ENCODE results near the gene SBF1. TPM values are rescaled to one million over a fixed set of nuclear protein-coding genes. Genes with fewer than 3 reads are reported as not detected.
A peak's percentile ranks its signal among the peaks of the same experiment; 100 is the strongest.

SBF1 gene
- total RNA-seq, 1 donor from 2014 or later, result 144 TPM

DNA sequence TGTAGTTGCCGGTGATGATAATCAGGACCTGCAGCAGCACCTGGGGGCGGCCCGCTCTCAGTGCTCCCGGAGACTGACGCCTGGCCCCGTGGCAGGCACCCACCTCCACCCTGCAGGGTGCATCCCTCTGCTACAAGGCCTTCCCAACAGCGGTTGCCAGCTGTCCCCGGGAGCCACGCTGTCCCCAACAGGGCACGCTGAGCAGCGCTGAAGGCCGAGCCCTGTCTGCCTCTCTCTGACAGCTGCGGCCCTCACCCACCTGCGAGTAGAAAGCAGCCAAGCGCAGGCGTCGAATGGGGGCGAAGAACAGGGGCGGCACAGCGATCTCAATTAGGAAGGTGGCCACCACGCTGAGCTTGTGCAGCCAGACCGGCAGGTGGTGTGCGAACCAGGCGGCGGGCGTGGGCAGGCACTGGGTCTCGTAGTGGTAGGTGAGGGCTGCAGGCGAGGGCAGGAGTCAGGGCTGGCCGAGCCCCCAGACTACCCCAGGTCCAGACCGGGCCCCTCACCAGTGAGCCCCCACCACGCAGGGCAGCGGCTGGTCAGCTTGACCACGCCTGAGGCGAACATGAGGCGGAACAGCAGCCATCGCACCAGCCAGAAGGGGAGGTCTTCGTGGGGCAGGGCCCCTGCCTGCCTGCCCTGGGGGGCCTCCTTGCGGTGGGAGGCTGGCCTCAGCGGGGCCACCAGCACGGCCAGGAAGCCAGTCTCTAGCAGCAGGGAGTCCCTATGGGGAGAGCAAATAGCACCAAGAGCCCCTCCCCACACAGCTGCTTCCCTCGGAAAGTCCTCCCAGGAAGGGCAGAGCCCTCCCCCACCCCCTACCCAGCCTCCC lies 31.2 kb upstream of the SBF1 start:
- Mint-ChIP-seq H3K27me3 (no peaks in the 10 kb centered on the region), H3K4me1 (peaks cover 20% of the 10 kb centered on the region), H3K27ac (no peak overlapping the region), H3K9me3 (no peaks in the 10 kb centered on the region), H3K36me3 (ENCODE audit: low read depth) (peaks cover 19% of the 10 kb centered on the region), H3K4me3 (peak overlapping the region; percentile 93)
- intact Hi-C loops (cut with micrococcal nuclease), result no loop called here
- ATAC-seq (ENCODE audit: low read depth), result no peak
- ChIA-PET CTCF (no interaction called here), POLR2A (interaction anchor here (2.7 to 5.4 kb wide), 2 partner anchors 21 to 26 kb away, joined by 19 to 175 read pairs; partner anchors contain the start of genes SCO2 and TYMP)
- no peak for DNase-seq
- TF ChIP-seq, protein P1, sequence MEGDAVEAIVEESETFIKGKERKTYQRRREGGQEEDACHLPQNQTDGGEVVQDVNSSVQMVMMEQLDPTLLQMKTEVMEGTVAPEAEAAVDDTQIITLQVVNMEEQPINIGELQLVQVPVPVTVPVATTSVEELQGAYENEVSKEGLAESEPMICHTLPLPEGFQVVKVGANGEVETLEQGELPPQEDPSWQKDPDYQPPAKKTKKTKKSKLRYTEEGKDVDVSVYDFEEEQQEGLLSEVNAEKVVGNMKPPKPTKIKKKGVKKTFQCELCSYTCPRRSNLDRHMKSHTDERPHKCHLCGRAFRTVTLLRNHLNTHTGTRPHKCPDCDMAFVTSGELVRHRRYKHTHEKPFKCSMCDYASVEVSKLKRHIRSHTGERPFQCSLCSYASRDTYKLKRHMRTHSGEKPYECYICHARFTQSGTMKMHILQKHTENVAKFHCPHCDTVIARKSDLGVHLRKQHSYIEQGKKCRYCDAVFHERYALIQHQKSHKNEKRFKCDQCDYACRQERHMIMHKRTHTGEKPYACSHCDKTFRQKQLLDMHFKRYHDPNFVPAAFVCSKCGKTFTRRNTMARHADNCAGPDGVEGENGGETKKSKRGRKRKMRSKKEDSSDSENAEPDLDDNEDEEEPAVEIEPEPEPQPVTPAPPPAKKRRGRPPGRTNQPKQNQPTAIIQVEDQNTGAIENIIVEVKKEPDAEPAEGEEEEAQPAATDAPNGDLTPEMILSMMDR (IDR thresholded peaks at IDR 0.05), result no peak

DNA sequence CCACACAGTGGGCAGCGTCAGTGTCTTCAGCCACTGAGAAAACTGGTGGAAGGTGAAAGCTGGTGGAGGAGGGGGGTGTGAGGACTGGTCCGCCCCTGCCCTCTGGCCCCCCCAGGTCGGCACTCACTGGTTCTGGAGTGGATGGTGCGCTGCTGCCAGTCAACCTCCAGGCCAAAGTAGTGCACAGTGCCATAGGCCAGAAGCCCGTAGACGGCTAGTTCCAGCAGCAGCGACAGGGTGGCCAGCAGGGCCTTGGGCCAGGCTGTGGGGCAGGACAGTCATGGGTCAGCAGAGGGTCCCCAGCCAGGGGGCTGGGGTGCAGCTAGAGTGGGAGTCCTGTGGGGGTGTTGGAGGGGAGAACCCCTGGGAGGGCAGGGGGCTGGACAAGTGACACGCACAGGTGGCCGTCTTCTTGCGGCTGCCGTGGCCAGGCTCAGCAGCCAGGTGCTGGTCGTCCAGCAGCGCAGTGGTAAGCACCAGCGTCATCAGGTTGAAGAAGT lies 30.5 kb upstream of the SBF1 start:
- CTCF ChIA-PET, result no interaction called here
- intact Hi-C loops (cut with micrococcal nuclease), result no loop called here
- DNase-seq, result no peak

DNA sequence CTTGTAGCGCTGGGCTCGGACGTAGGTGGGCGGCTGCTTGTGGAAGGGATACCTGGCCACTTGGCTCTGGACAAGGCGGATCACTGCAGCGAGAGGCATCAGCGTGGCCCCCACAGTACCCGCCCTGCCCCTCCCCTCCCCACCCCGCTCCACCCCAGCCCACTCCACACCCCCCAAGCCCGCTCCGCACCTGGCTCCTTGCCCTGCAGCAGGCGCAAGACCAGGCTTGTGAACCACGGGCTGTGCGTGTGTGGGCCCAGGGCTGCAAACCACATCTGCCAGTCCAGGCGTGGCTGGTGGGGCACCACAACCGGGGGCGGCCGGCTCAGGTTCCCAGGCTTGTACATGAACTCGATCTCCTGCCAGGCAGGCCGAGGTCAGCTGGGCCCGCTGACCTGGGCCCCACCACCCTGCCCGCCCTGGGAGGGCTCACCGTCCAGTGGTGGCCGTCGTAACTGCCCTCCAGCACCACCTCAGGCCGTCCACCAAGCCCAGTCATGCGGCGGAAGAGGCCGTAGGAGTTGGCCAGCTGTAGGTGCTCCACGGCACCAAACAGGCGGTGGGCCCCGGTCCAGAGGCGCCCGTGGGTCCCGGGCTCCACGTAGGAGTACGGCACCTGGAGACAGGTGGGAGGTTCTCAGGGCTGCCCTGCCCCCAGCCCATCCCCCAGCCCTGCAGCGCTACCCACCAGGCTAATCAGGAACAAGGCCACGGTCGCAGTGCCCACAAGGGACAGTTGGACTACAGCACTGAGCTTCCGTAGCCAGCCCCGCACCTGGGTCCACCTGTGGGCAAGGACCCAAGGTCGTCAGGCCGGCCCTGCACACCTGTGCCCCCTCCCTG lies 29.8 kb upstream of the SBF1 start:
- no peaks in the 10 kb centered on the region for H3K9me3 Mint-ChIP-seq
- DNase-seq (no peak), ATAC-seq (ENCODE audit: low read depth) (no peak)
- ChIA-PET CTCF (no interaction called here), POLR2A (interaction anchor here (0.5 to 1.1 kb wide), 4 partner anchors 9 to 101 kb away, joined by 3 to 4 read pairs (median 4); partner anchors contain the start of gene SCO2)
- H3K4me1 Mint-ChIP-seq, result peaks cover 20% of the 10 kb centered on the region
- no peak overlapping the region for H3K27ac Mint-ChIP-seq
- intact Hi-C loops (cut with micrococcal nuclease), result no loop called here
- TF ChIP-seq, protein P1 (IDR thresholded peaks at IDR 0.05), result no peak
- H3K4me3 Mint-ChIP-seq, result no peak overlapping the region
- no peaks in the 10 kb centered on the region for H3K27me3 Mint-ChIP-seq
- H3K36me3 Mint-ChIP-seq (ENCODE audit: low read depth), result peaks cover 19% of the 10 kb centered on the region

More for the DNA sequence above, 30.5 kb upstream of the SBF1 start:
- peaks cover 20% of the 10 kb centered on the region for H3K4me1 Mint-ChIP-seq
- H3K4me3 Mint-ChIP-seq, result peak overlapping the region; percentile 38
- H3K36me3 Mint-ChIP-seq (ENCODE audit: low read depth), result peaks cover 19% of the 10 kb centered on the region
- ATAC-seq (ENCODE audit: low read depth), result no peak
- no peaks in the 10 kb centered on the region for H3K27me3 Mint-ChIP-seq
- no peak overlapping the region for H3K27ac Mint-ChIP-seq
- POLR2A ChIA-PET, result interaction anchor here (0.5 to 0.7 kb wide), 2 partner anchors 8 to 102 kb away, joined by 3 to 4 read pairs; no protein-coding TSS in a partner anchor
- TF ChIP-seq, protein P1 (IDR thresholded peaks at IDR 0.05), result no peak
- no peaks in the 10 kb centered on the region for H3K9me3 Mint-ChIP-seq

DNA sequence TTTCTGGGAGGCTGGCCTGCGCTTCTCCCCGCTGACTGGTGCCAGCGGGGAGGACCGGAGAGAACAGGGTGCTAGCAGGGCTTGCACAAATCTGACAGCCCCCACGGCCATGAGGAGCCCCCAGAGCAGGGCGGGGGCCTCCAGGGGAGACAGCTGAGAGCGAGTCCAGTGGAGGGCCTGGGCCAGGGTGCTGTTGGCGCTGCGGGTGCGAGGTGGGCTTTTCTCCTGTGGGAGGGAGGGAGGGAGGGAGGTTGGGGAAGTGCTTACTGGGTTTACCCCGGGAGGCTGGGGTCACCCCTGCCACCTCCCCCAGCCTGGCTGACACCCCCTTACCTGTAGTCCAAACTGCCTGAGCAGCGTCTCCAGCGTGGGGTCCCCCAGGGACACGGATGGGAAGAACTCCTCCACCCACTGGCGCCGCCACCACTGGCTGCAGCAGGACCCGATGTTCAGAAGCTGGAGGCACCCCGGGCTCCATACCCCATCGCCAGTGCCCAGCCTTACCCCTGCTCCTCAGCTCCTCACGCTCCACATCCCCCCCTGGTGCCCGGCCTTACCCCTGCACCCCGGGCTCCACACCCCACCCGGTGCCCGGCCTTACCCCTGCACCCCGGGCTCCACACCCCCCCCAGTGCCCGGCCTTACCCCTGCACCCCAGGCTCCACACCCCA lies 28.8 kb upstream of the SBF1 start:
- ATAC-seq (ENCODE audit: low read depth) (no peak), DNase-seq (no peak)
- Mint-ChIP-seq H3K27me3 (no peaks in the 10 kb centered on the region), H3K4me3 (no peak overlapping the region), H3K36me3 (ENCODE audit: low read depth) (peaks cover 17% of the 10 kb centered on the region), H3K4me1 (peaks cover 12% of the 10 kb centered on the region), H3K9me3 (no peaks in the 10 kb centered on the region), H3K27ac (no peak overlapping the region)
- ChIA-PET POLR2A (interaction anchor here (1.1 to 2.4 kb wide), 3 partner anchors 13 to 22 kb away, joined by 3 to 6 read pairs (median 4); partner anchors contain the start of gene SCO2), CTCF (no interaction called here)
- intact Hi-C loops (cut with micrococcal nuclease), result no loop called here
- TF ChIP-seq, protein P1 (IDR thresholded peaks at IDR 0.05), result no peak

All from activated B cell treated with CpG ODN at 0.5 μM for 24 hours (primary cell).